ENCODE results near the gene PRUNE1.

PRUNE1 gene, protein sequence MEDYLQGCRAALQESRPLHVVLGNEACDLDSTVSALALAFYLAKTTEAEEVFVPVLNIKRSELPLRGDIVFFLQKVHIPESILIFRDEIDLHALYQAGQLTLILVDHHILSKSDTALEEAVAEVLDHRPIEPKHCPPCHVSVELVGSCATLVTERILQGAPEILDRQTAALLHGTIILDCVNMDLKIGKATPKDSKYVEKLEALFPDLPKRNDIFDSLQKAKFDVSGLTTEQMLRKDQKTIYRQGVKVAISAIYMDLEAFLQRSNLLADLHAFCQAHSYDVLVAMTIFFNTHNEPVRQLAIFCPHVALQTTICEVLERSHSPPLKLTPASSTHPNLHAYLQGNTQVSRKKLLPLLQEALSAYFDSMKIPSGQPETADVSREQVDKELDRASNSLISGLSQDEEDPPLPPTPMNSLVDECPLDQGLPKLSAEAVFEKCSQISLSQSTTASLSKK

GRCh38 chr1:151008244-151009205, at the start of gene PRUNE1:
Gene PRUNE1 (plus strand): TSS chr1:151008449. CDS start chr1:151008633, 184 bp downstream.
- peak; percentile 98 for DNase-seq

GRCh38 chr1:150960646-150961045, 47.6 kb upstream of the PRUNE1 start:
- no peak for DNase-seq

GRCh38 chr1:150961756-150962155, 46.5 kb upstream of the PRUNE1 start:
- DNase-seq, result no peak

DNA sequence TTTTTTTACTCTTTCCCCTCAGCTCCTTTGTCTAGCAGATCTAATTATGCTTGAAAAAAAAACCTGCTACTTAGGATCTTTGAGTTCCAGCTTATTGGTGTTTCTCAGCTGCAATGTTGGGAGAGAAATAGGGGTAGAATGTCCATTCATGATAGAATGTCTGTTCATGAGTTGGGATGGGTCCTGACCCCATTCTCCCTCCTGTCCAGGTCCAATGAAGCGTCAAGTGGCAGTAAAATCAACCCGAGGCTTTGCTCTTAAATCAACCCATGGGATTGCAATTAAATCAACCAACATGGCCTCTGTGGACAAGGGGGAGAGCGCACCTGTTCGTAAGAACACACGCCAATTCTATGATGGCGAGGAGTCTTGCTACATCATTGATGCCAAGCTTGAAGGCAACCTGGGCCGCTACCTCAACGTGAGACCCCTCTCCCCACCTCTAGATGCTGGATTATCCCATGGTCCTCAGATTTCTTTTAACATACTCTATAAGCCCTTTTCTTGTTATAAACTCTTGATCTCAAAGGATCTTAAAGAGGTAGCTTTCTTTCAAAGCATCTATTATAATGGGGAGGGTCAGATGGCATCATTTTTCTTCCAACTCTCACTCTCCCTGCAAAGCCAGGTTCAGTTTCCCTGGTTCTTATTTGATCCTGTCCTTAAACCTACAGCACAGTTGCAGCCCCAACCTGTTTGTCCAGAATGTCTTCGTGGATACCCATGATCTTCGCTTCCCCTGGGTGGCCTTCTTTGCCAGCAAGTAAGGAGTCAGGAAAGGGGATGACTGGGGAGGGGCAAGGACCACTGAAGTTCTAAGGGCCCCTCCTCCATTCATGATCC, 44.7 kb upstream of the PRUNE1 start:
- DNase-seq, result no peak

- DNase-seq, result no peak
Observed at GRCh38 chr1:150964164-150964489, 44.1 kb upstream of the PRUNE1 start.

- DNase-seq, result no peak
Observed at GRCh38 chr1:150965605-150966004, 42.6 kb upstream of the PRUNE1 start.

DNA sequence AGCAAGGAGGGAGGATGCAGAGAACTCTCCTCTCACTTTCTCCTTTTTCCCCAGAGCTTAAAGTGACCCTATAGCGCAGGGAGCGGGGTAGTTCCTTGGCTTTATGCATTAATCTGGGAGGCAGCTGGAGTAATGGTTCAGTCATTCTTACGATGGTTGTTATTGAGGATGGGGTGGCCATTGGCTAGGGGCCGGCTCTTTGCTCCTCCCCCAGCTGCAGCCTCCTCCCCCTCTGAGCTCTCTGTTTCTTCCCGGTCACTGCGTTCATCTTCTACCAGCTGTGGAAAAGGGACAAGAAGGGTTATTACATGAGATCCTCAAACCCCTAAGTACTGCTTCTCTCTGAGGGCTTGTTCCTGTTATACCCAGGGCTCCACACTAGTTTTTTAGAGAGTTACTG, 42.2 kb upstream of the PRUNE1 start:
- DNase-seq, result no peak

GRCh38 chr1:150967936-150968335, 40.3 kb upstream of the PRUNE1 start:
- no peak for DNase-seq

DNA sequence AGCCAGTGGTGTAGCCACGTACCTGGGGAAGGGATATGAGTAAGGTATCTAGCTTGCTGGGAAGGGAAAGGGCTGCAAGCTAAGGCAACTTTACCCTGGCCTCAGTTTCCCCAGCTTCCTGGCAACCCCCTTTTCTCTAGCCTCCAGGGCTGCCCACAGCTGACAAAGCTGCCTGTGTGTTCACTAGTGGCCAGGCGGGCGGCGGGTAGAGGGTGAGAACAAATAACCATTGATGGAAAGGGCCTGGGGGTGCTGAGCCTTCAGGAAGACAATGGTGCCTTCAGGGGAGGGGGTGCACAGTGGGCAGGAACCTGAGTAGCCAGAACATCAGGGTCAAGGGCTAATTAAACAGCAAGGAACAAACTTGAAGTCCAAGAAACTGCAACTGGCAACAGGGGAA, 39.8 kb upstream of the PRUNE1 start:
- DNase-seq, result no peak

- no peak for DNase-seq
Observed at GRCh38 chr1:150969626-150970025, 38.6 kb upstream of the PRUNE1 start.

DNA sequence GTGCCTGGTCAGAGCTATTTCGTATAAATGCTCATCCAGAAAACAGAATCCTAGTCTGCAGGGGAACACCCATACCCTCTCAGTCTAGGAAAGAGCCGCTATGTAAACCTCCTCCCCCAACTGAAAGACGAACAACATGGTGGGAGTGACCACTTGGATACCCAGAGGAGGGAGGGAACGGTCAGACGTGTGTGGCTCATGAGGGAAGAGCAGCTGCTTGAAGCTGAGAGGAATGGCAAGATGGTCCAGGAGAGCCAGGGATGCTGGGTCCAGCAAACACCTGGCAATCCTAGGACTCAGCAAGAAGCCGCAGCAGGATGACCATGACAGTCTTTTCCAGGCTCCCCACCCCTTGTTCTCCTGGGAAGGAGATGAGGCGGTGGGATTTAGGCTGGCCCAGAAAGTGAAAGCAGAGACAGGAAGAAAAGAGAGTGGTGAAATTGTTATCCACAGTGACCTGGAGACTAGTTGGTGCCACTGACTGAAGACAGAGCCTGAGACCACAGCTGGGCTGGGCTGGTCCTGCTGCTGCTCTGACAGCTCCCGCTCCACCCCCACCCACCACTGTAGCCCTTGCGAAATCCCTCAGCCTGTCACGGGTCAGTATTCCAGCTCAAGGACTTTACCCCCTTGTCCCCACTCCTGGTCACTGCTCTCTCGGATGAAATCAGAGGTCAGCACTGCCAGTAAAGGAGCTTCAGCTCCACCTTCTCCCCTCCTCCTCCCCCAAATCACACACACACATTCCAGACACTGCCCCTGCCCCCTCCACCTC, 37.3 kb upstream of the PRUNE1 start:
- DNase-seq, result no peak

DNA sequence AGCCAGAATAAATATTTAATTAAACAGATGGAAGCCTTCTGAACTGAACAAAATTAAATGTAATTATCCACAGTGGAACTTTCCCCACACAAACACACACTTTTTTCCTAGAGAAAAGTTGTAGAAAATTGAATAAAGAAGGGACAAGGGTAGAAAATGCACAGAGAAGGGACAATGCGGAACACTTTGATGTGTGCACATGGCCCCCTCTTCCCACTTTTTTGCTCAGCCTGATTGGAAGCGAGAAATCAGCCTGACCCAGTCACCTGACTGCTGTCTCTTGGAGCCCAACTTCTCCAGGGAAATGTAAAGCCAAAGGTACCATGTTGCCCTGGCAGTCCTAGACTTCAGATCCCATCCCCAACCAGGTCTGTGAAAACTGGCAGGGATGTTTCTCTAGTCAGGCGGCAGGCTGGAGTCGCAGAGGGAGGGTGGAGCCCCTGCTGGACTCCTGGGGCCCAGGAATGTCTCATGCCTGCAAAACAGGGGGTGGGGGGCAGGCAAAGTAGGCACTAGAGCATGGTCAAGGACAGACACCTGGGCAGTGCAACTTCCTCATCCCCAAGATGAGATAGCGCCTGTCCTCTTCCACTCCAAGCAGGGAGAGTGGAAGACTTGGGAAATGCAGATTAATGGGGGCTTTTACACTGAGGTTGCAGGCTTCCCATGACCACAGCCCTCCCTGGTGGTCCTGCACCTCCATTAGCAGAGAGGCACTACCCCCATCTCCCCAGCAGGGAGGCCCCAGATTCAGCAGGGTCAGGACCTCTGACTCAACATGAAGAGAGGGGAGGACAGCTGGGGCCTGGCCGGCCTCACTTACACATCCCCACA, 36.4 kb upstream of the PRUNE1 start:
- DNase-seq, result no peak

DNA sequence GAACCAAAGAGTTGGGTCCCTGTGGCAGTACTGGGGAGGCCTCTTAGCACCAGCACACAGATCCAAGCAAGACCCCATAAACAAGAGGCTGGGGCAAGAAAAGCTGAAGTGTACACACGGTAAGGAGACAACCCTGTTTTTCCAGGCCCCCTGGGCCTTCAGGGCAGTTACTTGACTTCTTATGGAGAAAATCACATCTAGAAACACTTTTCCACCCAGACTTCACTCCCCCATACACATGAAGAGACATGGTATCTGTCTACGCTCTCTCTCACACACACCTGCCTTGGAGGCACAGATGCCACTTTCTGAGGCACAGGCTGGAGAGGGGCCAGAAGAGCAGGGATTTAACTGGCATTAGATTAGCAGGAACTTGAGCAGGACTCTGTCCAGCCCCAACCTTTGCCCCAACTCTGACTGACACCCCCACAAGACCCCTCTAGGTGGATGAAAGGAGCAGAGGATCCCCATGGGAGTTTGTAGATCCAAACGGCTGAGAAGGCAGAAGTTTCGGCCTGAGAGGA, 35.8 kb upstream of the PRUNE1 start:
- no peak for DNase-seq

DNA sequence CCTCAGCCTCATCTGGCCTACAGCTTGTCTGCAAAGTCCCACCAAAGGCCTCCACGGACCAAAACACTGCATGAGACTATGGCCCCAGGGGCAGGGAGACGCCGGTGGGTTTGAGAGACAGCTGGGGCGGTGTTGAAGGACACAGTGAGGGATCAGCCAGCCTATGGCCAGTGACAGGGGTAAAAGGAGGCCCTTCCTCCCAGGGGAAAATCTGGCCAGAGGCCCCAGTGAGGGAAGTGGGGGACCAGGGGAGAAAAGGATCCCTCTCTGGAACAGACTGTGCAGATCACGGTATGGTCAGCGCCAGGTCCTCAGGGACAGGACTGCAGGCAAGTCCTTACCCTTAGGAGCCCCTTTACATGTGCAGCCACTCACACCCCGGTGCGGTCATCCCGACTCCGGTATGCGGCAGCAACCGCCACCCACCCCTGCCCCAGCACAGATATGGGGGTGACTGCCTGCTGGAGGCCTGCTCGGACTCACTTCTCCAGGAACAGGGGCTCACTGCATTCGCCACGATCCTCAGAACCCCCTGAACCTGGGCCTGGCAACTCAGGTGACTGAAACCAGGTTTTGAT, 34.9 kb upstream of the PRUNE1 start:
- no peak for DNase-seq

DNA sequence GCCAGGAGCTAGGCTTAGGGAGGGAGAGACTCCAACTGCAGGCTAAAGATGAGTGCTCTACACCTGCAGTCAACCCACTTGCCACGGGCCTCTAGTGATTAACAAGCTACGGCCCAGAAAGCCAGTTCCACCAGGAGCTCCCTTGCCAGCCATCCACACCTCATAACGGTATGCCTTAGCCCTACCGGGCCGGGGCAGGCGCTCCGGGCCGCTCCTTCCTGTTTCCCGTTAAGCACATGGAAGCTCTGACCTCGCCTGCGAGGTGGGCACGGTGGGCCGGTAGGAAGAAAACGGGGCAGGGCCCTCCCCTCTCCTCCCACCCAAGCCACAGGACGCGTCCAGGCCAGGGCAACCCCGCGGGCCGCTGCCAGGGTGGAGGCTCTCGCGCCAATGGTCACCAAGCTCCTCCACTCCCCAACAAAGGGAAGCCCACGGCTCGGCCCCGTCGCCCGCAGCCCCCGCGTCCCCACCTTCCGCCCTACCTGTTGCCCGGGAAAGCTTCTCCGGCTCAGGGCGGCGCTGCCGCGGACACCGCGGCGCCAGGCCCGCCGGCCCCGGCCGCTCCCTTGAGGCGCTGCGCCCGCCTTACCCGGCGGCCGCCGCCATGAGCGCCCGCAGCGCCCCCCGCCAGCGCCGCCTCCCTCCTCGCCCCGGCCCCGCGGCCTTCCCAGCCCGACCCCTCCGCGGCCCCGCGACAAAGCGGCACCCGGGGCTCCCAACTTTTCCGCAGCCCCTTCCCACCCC, 34.2 kb upstream of the PRUNE1 start:
- peak; percentile 65 for DNase-seq

GRCh38 chr1:150974580-150975478, 33.4 kb upstream of the PRUNE1 start, which contains the start of gene CERS2:
Gene CERS2 (minus strand): TSS chr1:150974835. CDS start chr1:150969090, 5,745 bp downstream.
- DNase-seq, result peak; percentile 91

DNA sequence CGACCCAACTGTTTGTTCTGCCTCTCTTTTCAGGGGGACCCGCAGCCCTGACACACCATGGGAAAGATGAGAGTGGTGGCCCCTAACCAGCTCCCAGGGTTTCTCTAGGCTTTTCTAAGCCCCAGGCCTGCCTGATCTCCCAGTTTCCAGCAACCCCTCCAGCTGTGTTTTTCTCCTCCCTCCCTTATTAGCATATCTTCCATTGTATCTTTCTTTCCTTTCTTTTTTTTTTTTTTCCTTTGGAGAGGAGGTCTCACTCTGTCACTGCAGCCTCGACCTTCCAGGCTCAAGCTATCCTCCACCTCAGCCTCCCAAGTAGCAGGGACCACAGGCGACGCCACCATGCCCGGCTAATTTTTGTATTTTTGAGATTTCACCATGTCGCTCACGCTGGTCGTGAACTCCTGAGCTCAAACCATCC, 31.8 kb upstream of the PRUNE1 start:
- DNase-seq, result no peak

All from left hindlimb (tissue), 1 donor.